ENCODE data around the gene NCKAP5L.
A peak's percentile ranks its signal among the peaks of the same experiment; 100 is the strongest.

The NCKAP5L gene, protein sequence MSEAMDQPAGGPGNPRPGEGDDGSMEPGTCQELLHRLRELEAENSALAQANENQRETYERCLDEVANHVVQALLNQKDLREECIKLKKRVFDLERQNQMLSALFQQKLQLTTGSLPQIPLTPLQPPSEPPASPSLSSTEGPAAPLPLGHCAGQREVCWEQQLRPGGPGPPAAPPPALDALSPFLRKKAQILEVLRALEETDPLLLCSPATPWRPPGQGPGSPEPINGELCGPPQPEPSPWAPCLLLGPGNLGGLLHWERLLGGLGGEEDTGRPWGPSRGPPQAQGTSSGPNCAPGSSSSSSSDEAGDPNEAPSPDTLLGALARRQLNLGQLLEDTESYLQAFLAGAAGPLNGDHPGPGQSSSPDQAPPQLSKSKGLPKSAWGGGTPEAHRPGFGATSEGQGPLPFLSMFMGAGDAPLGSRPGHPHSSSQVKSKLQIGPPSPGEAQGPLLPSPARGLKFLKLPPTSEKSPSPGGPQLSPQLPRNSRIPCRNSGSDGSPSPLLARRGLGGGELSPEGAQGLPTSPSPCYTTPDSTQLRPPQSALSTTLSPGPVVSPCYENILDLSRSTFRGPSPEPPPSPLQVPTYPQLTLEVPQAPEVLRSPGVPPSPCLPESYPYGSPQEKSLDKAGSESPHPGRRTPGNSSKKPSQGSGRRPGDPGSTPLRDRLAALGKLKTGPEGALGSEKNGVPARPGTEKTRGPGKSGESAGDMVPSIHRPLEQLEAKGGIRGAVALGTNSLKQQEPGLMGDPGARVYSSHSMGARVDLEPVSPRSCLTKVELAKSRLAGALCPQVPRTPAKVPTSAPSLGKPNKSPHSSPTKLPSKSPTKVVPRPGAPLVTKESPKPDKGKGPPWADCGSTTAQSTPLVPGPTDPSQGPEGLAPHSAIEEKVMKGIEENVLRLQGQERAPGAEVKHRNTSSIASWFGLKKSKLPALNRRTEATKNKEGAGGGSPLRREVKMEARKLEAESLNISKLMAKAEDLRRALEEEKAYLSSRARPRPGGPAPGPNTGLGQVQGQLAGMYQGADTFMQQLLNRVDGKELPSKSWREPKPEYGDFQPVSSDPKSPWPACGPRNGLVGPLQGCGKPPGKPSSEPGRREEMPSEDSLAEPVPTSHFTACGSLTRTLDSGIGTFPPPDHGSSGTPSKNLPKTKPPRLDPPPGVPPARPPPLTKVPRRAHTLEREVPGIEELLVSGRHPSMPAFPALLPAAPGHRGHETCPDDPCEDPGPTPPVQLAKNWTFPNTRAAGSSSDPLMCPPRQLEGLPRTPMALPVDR (N-terminal part only)

DNA sequence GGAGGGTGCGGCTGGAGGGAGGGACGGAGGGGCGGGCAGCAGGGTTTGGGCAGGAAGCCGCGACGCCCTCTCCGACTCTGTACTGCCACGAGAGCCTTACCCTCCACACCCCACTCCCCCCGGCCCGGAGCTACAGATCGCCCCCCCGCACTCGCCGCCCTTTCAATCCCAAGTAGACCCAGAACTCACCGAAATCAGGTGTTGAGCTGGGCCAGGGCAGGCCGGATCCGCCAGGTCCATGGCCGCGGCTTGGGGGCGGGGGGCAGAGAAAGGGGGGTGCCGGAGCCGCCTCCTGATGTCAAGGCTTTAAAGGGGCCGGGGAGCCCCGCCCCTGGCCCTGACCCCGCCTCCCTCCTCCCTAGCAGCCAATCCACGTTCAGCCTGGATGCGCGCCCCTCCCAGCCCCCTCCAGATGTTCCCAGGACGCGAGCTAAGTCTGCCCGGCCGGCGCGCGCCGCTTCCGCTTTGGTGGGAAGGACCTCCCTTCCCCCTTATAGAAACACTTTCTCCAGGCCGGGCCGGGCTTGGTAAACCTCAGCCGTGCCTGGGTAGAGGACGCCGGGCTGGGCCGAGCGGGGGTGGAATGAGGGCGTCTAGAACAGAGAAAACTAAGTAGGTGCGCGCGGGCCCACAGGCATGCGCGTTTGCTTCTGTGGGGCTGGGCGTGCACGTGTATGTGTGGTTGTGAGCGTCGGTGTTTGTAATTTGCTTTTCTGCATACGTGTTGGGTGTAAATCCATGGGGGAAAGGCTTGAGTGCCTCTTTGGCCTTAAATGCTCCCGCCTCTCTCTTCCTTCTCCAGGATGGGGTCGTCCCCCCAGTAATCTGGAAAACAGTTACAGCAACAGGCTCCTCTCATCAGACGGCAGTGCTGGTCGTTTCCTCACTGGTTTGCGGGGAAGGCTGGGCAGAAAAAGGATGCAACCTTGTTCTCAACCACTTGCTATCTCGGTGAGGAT is at the start of gene NCKAP5L:
TSS of gene NCKAP5L (minus strand) at position 281 of the 959 bp plus-strand sequence. CDS start 24,369 bp downstream, outside the sequence.
- H3K4me2 ChIP-seq (ENCODE audit: low read length) = peak within 1 kb of the TSS; percentile 96
- no peaks in the 10 kb centered on the region for H3K9me3 ChIP-seq (ENCODE audit: insufficient read depth, low read length)
- no peaks in the 10 kb centered on the region for H4K20me1 ChIP-seq (ENCODE audit: insufficient read depth, low read length)
- H3K27me3 ChIP-seq (ENCODE audit: low read depth, low read length) = no peaks in the 10 kb centered on the region
- H3K27ac ChIP-seq (ENCODE audit: low read length) = peak within 1 kb of the TSS; percentile 43; the same call in 1 of the 2 replicates
- H3K36me3 ChIP-seq (replicated peaks; ENCODE audit: low read depth, low read length) = no peaks in the 10 kb centered on the region
- peak within 1 kb of the TSS; percentile 88 for H2AFZ ChIP-seq (ENCODE audit: low read depth, low read length)
- peak within 1 kb of the TSS; percentile 67 for H3K9ac ChIP-seq (ENCODE audit: low read length)
- peaks cover 11% of the 10 kb centered on the region for H3K4me1 ChIP-seq (ENCODE audit: low read length)
- peak within 1 kb of the TSS; percentile 87 for H3K4me3 ChIP-seq (ENCODE audit: low read length)
- TF ChIP-seq CTCF (IDR thresholded peaks at IDR 0.05; ENCODE audit: low read depth, low read length) = no peak
- no peak for TF ChIP-seq EZH2phosphoT487 (IDR thresholded peaks at IDR 0.05; ENCODE audit: low read depth)
- H3K79me2 ChIP-seq (ENCODE audit: low read length) = 0 out of 2 replicates have a peak, but pooled peaks cover 7% of the 10 kb centered on the region

DNA sequence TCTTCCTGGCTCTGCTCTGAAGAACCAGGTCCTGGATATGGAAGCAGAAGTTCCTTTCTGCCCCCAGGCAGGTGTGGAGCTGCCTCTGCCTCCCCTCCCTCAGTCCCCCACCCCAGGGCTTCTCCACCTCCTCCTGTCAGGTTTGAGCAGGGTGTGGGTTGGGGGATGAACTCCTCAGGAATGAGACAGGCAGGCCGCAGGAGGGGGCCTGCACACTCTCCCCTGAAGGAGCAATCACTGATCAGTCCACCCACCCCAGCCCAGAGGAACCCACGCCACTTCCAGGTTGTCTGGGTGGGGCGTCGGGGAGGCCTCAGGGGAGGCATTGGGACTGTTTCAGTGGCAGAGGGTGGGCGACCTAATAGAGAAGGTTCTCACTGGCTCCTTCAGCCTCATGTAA is 48.9 kb upstream of the NCKAP5L start:
- no peaks in the 10 kb centered on the region for H4K20me1 ChIP-seq (ENCODE audit: insufficient read depth, low read length)
- no peaks in the 10 kb centered on the region for H3K9me3 ChIP-seq (ENCODE audit: insufficient read depth, low read length)
- no peak overlapping the region for H3K9ac ChIP-seq (ENCODE audit: low read length)
- H3K27ac ChIP-seq (ENCODE audit: low read length) = no peak overlapping the region
- H3K36me3 ChIP-seq (replicated peaks; ENCODE audit: low read depth, low read length) = no peaks in the 10 kb centered on the region
- peaks cover 5% of the 10 kb centered on the region; the same call in 1 of the 2 replicates for H3K27me3 ChIP-seq (ENCODE audit: low read depth, low read length)
- H3K4me2 ChIP-seq (ENCODE audit: low read length) = no peak overlapping the region
- H3K4me3 ChIP-seq (ENCODE audit: low read length) = no peak overlapping the region
- TF ChIP-seq CTCF (IDR thresholded peaks at IDR 0.05; ENCODE audit: low read depth, low read length) (no peak), EZH2phosphoT487 (IDR thresholded peaks at IDR 0.05; ENCODE audit: low read depth) (no peak)
- H3K79me2 ChIP-seq (ENCODE audit: low read length) = no peaks in the 10 kb centered on the region
- H3K4me1 ChIP-seq (ENCODE audit: low read length) = no peaks in the 10 kb centered on the region
- H2AFZ ChIP-seq (ENCODE audit: low read depth, low read length) = no peak overlapping the region

- Histone ChIP-seq H3K27me3 (ENCODE audit: low read depth, low read length) (peaks cover 5% of the 10 kb centered on the region; the same call in 1 of the 2 replicates), H3K27ac (ENCODE audit: low read length) (no peak overlapping the region), H3K9ac (ENCODE audit: low read length) (no peak overlapping the region), H2AFZ (ENCODE audit: low read depth, low read length) (no peak overlapping the region), H3K4me1 (ENCODE audit: low read length) (no peaks in the 10 kb centered on the region), H3K9me3 (ENCODE audit: insufficient read depth, low read length) (no peaks in the 10 kb centered on the region), H3K36me3 (replicated peaks; ENCODE audit: low read depth, low read length) (no peaks in the 10 kb centered on the region), H4K20me1 (ENCODE audit: insufficient read depth, low read length) (no peaks in the 10 kb centered on the region), H3K4me2 (ENCODE audit: low read length) (no peak overlapping the region), H3K79me2 (ENCODE audit: low read length) (no peaks in the 10 kb centered on the region), H3K4me3 (ENCODE audit: low read length) (no peak overlapping the region)
- TF ChIP-seq EZH2phosphoT487 (IDR thresholded peaks at IDR 0.05; ENCODE audit: low read depth) = no peak
- no peak for TF ChIP-seq CTCF (IDR thresholded peaks at IDR 0.05; ENCODE audit: low read depth, low read length)
Observed at GRCh38 chr12:49876070-49876469, 47.9 kb upstream of the NCKAP5L start.
